Endothelial cell of umbilical vein (primary cell): Measurements from ENCODE around the gene RNF40. TPM values are rescaled to one million over a fixed set of nuclear protein-coding genes. Genes with fewer than 3 reads are reported as not detected.

Experiments
- BruUV-seq: library from RNA; stranded (reverse); fragments of 400-500 nt; replicated peaks from 2 replicates; lab custom pipeline; 2021; lab: Mats Ljungman, UMichigan
- CTCF ChIA-PET: fragments of 300-600, 350-600 bp; sonication (Branson Sonifier 250); formaldehyde crosslinking; loops from one replicate; lab custom pipeline; 2021; ENCODE audit warnings: antibody characterized with exemption, inconsistent platforms; lab: Charles Lee
- POLR2A ChIA-PET: fragments of 300-600, 350-600 bp; sonication (Branson Sonifier 250); formaldehyde crosslinking; loops from one replicate; lab custom pipeline; 2021; ENCODE audit warnings: antibody characterized with exemption, inconsistent platforms; lab: Charles Lee
- DNase-seq: peaks from one replicate; pipeline ENCODE4 v3.0.0-alpha.2; 2011; ENCODE audit warnings: low read depth, low spot score
- FAIRE-seq: peaks from 2 replicates; lab custom pipeline; 2011; peaks lifted over from hg19 to GRCh38; lab: Jason Lieb, UNC
- H2AFZ ChIP-seq: 2 replicates; pipeline ENCODE4 v1.6.0; 2012; ENCODE audit warnings: low read depth, low read length, control low read depth, inconsistent platforms
- H3K27ac ChIP-seq: 2 replicates; pipeline ENCODE4 v1.5.1; 2011; ENCODE audit warnings: low read depth, mild to moderate bottlenecking, control low read depth, low read length, moderate library complexity; ENCODE audit not compliant: insufficient read depth
- H3K27me3 ChIP-seq, 2 experiments: 2 replicates each; pipeline versions ENCODE4 v1.6.0 to v1.6.1; 2011; ENCODE audit warnings: low read length in 2 of 2, mixed read lengths in 1 of 2; ENCODE audit not compliant: control insufficient read depth in 2 of 2, insufficient read depth in 2 of 2
- H3K36me3 ChIP-seq, 2 experiments: 2 replicates in 1 of 2; 3 replicates in 1 of 2; pipeline ENCODE4 v1.5.1; 2011; ENCODE audit warnings: low read length in 2 of 2, mild to moderate bottlenecking in 1 of 2, moderate library complexity in 1 of 2; ENCODE audit not compliant: control insufficient read depth in 2 of 2, insufficient read depth in 2 of 2; ENCODE audit errors: extremely low read depth in 1 of 2
- H3K4me1 ChIP-seq: 3 replicates; pipeline ENCODE4 v1.5.1; 2011; ENCODE audit warnings: mild to moderate bottlenecking, low read length; ENCODE audit not compliant: control insufficient read depth, insufficient read depth; ENCODE audit errors: extremely low read depth
- H3K4me2 ChIP-seq: 2 replicates; pipeline ENCODE4 v1.6.1; 2011; ENCODE audit warnings: low read length, control low read depth, mixed read lengths; ENCODE audit not compliant: insufficient read depth
- H3K4me3 ChIP-seq, 3 experiments: fragments of 200-600 bp in 1 of 3; sonication (generic), shearing (Covaris generic) in 1 of 3; replicated peaks in 1 of 3; 2 replicates each; pipeline ENCODE4 v1.5.1; 2011 to 2016; ENCODE audit warnings: control low read depth in 3 of 3, low read length in 3 of 3, mild to moderate bottlenecking in 2 of 3, inconsistent platforms in 1 of 3, low read depth in 1 of 3, moderate library complexity in 1 of 3; ENCODE audit not compliant: insufficient read depth in 1 of 3
- H3K79me2 ChIP-seq: 2 replicates; pipeline ENCODE4 v1.6.0; 2012; ENCODE audit warnings: low read length, inconsistent platforms; ENCODE audit not compliant: control insufficient read depth, insufficient read depth
- H3K9ac ChIP-seq: replicated peaks from 2 replicates; pipeline ENCODE3; 2011; ENCODE audit warnings: low read length, control low read depth; ENCODE audit not compliant: insufficient read depth; ENCODE audit errors: extremely low read depth
- H3K9me1 ChIP-seq: replicated peaks from 3 replicates; pipeline ENCODE4 v1.6.0; 2011; ENCODE audit warnings: mild to moderate bottlenecking, low read length; ENCODE audit not compliant: control insufficient read depth, insufficient read depth; ENCODE audit errors: extremely low read depth
- H3K9me3 ChIP-seq: replicated peaks from 2 replicates; pipeline ENCODE4 v1.5.1; 2012; ENCODE audit warnings: low read length, inconsistent platforms; ENCODE audit not compliant: control insufficient read depth, insufficient read depth
- H4K20me1 ChIP-seq: replicated peaks from 2 replicates; pipeline ENCODE3; 2011; ENCODE audit warnings: mild to moderate bottlenecking, low read length; ENCODE audit not compliant: control insufficient read depth, insufficient read depth; ENCODE audit errors: extremely low read depth
- CTCF ChIP-seq, 2 donors: IDR thresholded peaks; 1 replicate in 1 of 2; 2 replicates in 1 of 2; pipeline ENCODE4 v1.5.1; 2011; ENCODE audit warnings: low read length in 2 of 2, mild to moderate bottlenecking in 2 of 2, moderate library complexity in 2 of 2, control low read depth in 1 of 2, inconsistent platforms in 1 of 2, low read depth in 1 of 2; ENCODE audit not compliant: insufficient read depth in 1 of 2; ENCODE audit errors: extremely low read depth in 1 of 2
- EZH2 ChIP-seq: IDR thresholded peaks from 2 replicates; pipeline ENCODE4 v1.6.1; 2012; ENCODE audit warnings: borderline replicate concordance, low read depth, mild to moderate bottlenecking, moderate library complexity, low read length, inconsistent platforms; ENCODE audit not compliant: severe bottlenecking
- FOS ChIP-seq: IDR thresholded peaks from 2 replicates; pipeline ENCODE4 v1.6.1; 2011; ENCODE audit warnings: mild to moderate bottlenecking, low read length, moderate library complexity, borderline replicate concordance; ENCODE audit not compliant: insufficient read depth
- GATA2 ChIP-seq: IDR thresholded peaks from 2 replicates; pipeline ENCODE4 v1.7.0; 2011; ENCODE audit warnings: low read depth, mild to moderate bottlenecking, moderate library complexity, mixed read lengths, low read length; ENCODE audit not compliant: insufficient read length, insufficient read depth
- JUN ChIP-seq: IDR thresholded peaks from 2 replicates; pipeline ENCODE4 v1.6.1; 2011; ENCODE audit warnings: borderline replicate concordance, low read depth; ENCODE audit not compliant: insufficient read length, insufficient read depth
- MYC ChIP-seq: IDR thresholded peaks from one replicate; pipeline ENCODE4 v1.6.1; 2011; ENCODE audit warnings: mild to moderate bottlenecking, low read depth, low read length
- POLR2A ChIP-seq: IDR thresholded peaks from 2 replicates; pipeline ENCODE4 v1.6.1; 2012; ENCODE audit warnings: low read depth, mild to moderate bottlenecking, control low read depth, low read length
- POLR2AphosphoS5 ChIP-seq: IDR thresholded peaks from 2 replicates; pipeline ENCODE4 v1.6.1; 2012; ENCODE audit warnings: low read depth, mild to moderate bottlenecking, control low read depth, low read length, moderate library complexity; ENCODE audit not compliant: insufficient read depth
- dilution Hi-C: fragments of 300-500 bp; cut with MboI; formaldehyde crosslinking; loops from one replicate; pipeline ENCODE4 v1.15.0; 2019; ENCODE audit warnings: low sequenced_read_pairs; ENCODE audit not compliant: extremely low pct_ligation_motif_present
- intact Hi-C: fragments of 100-400 bp; cut with micrococcal nuclease; formaldehyde crosslinking; loops from one replicate; pipeline ENCODE4 v1.10.0; 2022
- polyA plus RNA-seq, 4 experiments: library from polyadenylated mRNA; depleted of rRNA in 3 of 4; stranded (reverse) in 3 of 4; unstranded in 1 of 4; fragments of >200 nt; gene quantifications; 2 replicates each; pipeline versions ENCODE4 v1.2.1 to v1.2.3, GENCODE V29; 2011 to 2012; ENCODE audit warnings: missing spikeins in 1 of 4
- total RNA-seq: library from RNA; stranded (reverse); gene quantifications from 2 replicates; pipeline ENCODE4 v1.2.3, GENCODE V29; 2021
- TF ChIP-seq, protein P1 (sequence below): IDR thresholded peaks from 2 replicates; pipeline ENCODE4 v1.6.1; 2011; ENCODE audit not compliant: insufficient read depth, insufficient read length

Gene RNF40
- total and polyA plus RNA-seq, 2 donors (not counting 3 experiments of a cell fraction or from before 2014, with no cell fraction given), result 60.5 to 102 TPM

- FAIRE-seq, result no peak
- Histone ChIP-seq H3K27me3 (no peaks in the 10 kb centered on the region), H3K4me3 (no peak overlapping the region), H3K9ac (no peak overlapping the region), H3K4me2 (no peak overlapping the region), H3K36me3 (peaks cover 4 to 6% of the 10 kb centered on the region in 2 experiments), H3K79me2 (peaks cover 4% of the 10 kb centered on the region), H3K4me1 (peaks cover 27% of the 10 kb centered on the region), H3K9me3 (no peaks in the 10 kb centered on the region), H3K9me1 (no peaks in the 10 kb centered on the region), H2AFZ (no peak overlapping the region), H4K20me1 (no peaks in the 10 kb centered on the region), H3K27ac (no peak overlapping the region)
- dilution Hi-C loops, result no loop called here
- TF ChIP-seq POLR2AphosphoS5, result no peak
- no peak for TF ChIP-seq POLR2A
- TF ChIP-seq MYC, result no peak
- TF ChIP-seq JUN, result no peak
- no peak for TF ChIP-seq EZH2
- no TSS peak for BruUV-seq
- CTCF ChIA-PET, result no interaction called here
- POLR2A ChIA-PET, result no interaction called here
- intact Hi-C loops, result no loop called here
- DNase-seq, result no peak
These were observed 17.9 kb upstream of the RNF40 start for GRCh38 chr16:30744183-30744582.

GRCh38 chr16:30745082-30745481 lies 17.0 kb upstream of the RNF40 start:
- Histone ChIP-seq H3K4me1 (peaks cover 26% of the 10 kb centered on the region), H3K27ac (no peak overlapping the region), H3K27me3 (no peaks in the 10 kb centered on the region), H3K9me1 (no peaks in the 10 kb centered on the region), H3K79me2 (peaks cover 10% of the 10 kb centered on the region), H3K9ac (no peak overlapping the region), H3K4me3 (no peak overlapping the region), H3K9me3 (no peaks in the 10 kb centered on the region), H3K36me3 (peaks cover 4% of the 10 kb centered on the region in 2 experiments), H4K20me1 (no peaks in the 10 kb centered on the region), H2AFZ (no peak overlapping the region), H3K4me2 (no peak overlapping the region)
- TF ChIP-seq, protein P1, sequence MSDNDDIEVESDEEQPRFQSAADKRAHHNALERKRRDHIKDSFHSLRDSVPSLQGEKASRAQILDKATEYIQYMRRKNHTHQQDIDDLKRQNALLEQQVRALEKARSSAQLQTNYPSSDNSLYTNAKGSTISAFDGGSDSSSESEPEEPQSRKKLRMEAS, result no peak
- TF ChIP-seq POLR2AphosphoS5, result no peak
- no peak for TF ChIP-seq MYC
- TF ChIP-seq EZH2, result no peak
- no peak for TF ChIP-seq CTCF (IDR thresholded peaks at IDR 0.05; ENCODE audit: extremely low read depth in 1 of 2, insufficient read depth in 1 of 2, low read depth in 1 of 2, low read length in 2 of 2)
- TF ChIP-seq FOS, result no peak
- no peak for TF ChIP-seq JUN
- no peak for TF ChIP-seq POLR2A
- TF ChIP-seq GATA2, result no peak
- dilution Hi-C loops, result no loop called here
- POLR2A ChIA-PET, result no interaction called here
- DNase-seq (no peak), FAIRE-seq (no peak)
- no TSS peak for BruUV-seq
- intact Hi-C loops, result loop anchor here (5.0 kb wide), 1 partner anchor 48 kb away; the partner anchor contains the start of gene SRCAP
- CTCF ChIA-PET, result no interaction called here
